Activated CD8-positive, alpha-beta memory T cell treated with anti-CD3 and anti-CD28 coated beads, Interleukin-2, amount 50 U/mL, for 24 hours (primary cell): ENCODE data around the gene BMF.
"Not testable (repeated sequence)": the region's sequence is repeated elsewhere in the genome, so short reads cannot be mapped to it uniquely, and the experiment has no call there.

Source experiments
- DNase-seq: peaks from one replicate; pipeline ENCODE4 v3.0.0-alpha.2; 2020; ENCODE audit errors: extremely low read depth

BMF gene

GRCh38 chr15:40087991-40088928 is 20.4 kb downstream of the BMF start:
- DNase-seq = no peak

GRCh38 chr15:40087068-40087810 is 21.4 kb downstream of the BMF start:
- DNase-seq = no peak

GRCh38 chr15:40085266-40085665 is 23.4 kb downstream of the BMF start:
- no peak for DNase-seq

- no peak for DNase-seq
These were observed 24.0 kb downstream of the BMF start for GRCh38 chr15:40084650-40085049.

- no peak for DNase-seq
These were observed 26.3 kb downstream of the BMF start for GRCh38 chr15:40082195-40082883.

GRCh38 chr15:40081691-40082194 is 26.9 kb downstream of the BMF start:
- DNase-seq = no peak

GRCh38 chr15:40080847-40081246 is 27.8 kb downstream of the BMF start:
- no peak for DNase-seq

GRCh38 chr15:40080104-40080503 is 28.6 kb downstream of the BMF start:
- no peak for DNase-seq

- no peak for DNase-seq
These were observed 29.2 kb downstream of the BMF start for GRCh38 chr15:40079456-40079855.

GRCh38 chr15:40075298-40076044 is 33.2 kb downstream of the BMF start:
- DNase-seq = no peak

GRCh38 chr15:40074656-40075055 is 34.0 kb downstream of the BMF start:
- not testable (repeated sequence) for DNase-seq

- DNase-seq = not testable (repeated sequence)
These were observed 34.8 kb downstream of the BMF start for GRCh38 chr15:40073716-40074490.

GRCh38 chr15:40072216-40072990 is 36.3 kb downstream of the BMF start:
- no peak for DNase-seq

- DNase-seq = no peak
These were observed 38.0 kb downstream of the BMF start for GRCh38 chr15:40070608-40071218.

GRCh38 chr15:40070166-40070557 is 38.5 kb downstream of the BMF start:
- DNase-seq = no peak

- no peak for DNase-seq
These were observed 39.2 kb downstream of the BMF start for GRCh38 chr15:40069178-40070165.

GRCh38 chr15:40067921-40068624 is 40.6 kb downstream of the BMF start:
- DNase-seq = no peak
